ENCODE results near the gene DCUN1D3. TPM values are rescaled to one million over a fixed set of nuclear protein-coding genes. Genes with fewer than 3 reads are reported as not detected.

The DCUN1D3 gene
- total RNA-seq, 1 donor, result 30.2 TPM

DNA sequence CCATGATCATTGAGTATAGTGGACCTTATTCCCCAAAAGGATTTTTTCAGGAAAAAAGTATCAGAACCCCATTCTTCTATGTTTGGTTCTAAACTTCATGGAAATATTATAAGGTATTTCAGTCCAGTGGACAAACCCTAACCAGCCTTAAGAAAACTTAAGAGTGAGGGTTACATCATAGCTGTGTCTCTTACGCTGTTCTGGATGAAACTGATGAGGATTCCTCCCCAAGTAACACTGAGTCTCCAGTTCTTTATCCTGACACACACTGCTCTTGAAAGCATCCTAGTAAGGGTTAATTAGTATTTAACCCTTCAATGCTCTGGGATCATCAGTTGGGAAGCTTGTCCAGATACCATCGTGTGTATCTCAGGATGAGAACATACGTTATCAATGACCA, 5.4 kb upstream of the DCUN1D3 start:
- DNase-seq (ENCODE audit: low read depth), result peak; percentile 56
- no peak overlapping the region for H3K4me3 ChIP-seq (ENCODE audit: low read depth, low read length)
- TF ChIP-seq, protein P1, sequence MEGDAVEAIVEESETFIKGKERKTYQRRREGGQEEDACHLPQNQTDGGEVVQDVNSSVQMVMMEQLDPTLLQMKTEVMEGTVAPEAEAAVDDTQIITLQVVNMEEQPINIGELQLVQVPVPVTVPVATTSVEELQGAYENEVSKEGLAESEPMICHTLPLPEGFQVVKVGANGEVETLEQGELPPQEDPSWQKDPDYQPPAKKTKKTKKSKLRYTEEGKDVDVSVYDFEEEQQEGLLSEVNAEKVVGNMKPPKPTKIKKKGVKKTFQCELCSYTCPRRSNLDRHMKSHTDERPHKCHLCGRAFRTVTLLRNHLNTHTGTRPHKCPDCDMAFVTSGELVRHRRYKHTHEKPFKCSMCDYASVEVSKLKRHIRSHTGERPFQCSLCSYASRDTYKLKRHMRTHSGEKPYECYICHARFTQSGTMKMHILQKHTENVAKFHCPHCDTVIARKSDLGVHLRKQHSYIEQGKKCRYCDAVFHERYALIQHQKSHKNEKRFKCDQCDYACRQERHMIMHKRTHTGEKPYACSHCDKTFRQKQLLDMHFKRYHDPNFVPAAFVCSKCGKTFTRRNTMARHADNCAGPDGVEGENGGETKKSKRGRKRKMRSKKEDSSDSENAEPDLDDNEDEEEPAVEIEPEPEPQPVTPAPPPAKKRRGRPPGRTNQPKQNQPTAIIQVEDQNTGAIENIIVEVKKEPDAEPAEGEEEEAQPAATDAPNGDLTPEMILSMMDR (IDR thresholded peaks at IDR 0.05; ENCODE audit: insufficient read depth, low read length), result no peak

DNA sequence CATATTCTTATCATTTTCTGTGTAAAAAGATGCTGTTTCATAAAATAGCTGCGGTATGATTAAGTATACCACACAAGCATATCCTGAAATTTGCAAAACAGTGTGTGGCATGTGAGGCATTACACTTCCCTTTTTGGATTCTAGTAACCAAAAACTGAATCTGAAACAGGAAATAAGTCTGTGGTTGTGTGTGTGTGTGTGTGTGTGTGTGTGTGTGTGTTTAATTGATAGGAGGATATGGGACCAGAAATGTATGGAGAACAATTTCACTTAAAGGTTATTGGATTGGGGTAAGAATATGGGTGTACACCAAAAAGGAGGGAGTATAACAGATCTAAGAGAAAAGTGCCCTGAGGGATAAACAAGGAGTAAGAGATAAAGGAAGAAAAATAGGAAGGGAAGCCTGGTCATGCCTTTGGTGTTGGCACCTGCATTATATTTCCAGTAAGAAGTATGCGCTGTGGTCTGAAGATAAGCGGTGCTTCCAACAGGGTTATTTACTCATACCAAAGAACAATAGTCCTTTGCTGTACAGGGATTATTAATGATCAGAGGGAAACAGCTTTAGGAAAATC, 4.4 kb upstream of the DCUN1D3 start:
- no peak overlapping the region for H3K4me3 ChIP-seq (ENCODE audit: low read depth, low read length)
- TF ChIP-seq, protein P1 (IDR thresholded peaks at IDR 0.05; ENCODE audit: insufficient read depth, low read length), result no peak
- peak; percentile 96 for DNase-seq (ENCODE audit: low read depth)

DNA sequence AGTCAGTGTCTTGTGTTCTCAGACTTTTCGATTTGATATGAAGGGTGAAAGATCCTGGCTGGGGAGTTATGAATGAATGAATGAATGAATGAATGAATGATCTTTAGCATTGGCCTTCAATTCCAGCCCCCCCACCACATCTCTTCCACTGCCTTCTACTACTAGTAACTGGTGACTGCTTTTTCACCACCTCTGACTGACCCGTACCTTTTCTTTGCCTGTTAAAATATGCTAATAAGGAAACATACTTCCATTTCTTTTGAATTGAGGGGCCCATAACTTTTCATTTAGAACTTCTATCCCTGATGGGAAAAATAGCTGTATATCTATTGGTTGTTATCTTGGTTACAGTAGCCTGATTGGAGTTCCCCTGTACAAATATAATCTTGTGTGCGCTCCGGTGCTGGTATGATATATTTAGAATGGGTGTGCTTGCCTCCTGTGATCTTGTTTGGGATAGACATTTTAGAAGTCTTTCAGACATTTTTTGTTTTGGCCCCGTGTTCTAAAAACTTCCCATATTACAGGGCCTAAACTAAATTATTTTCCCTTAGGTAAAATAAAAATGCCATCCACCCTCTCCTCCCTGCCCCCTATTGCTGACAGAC, 3.8 kb upstream of the DCUN1D3 start:
- H3K4me3 ChIP-seq (ENCODE audit: low read depth, low read length), result no peak overlapping the region
- DNase-seq (ENCODE audit: low read depth), result no peak
- TF ChIP-seq, protein P1 (IDR thresholded peaks at IDR 0.05; ENCODE audit: insufficient read depth, low read length), result no peak

DNA sequence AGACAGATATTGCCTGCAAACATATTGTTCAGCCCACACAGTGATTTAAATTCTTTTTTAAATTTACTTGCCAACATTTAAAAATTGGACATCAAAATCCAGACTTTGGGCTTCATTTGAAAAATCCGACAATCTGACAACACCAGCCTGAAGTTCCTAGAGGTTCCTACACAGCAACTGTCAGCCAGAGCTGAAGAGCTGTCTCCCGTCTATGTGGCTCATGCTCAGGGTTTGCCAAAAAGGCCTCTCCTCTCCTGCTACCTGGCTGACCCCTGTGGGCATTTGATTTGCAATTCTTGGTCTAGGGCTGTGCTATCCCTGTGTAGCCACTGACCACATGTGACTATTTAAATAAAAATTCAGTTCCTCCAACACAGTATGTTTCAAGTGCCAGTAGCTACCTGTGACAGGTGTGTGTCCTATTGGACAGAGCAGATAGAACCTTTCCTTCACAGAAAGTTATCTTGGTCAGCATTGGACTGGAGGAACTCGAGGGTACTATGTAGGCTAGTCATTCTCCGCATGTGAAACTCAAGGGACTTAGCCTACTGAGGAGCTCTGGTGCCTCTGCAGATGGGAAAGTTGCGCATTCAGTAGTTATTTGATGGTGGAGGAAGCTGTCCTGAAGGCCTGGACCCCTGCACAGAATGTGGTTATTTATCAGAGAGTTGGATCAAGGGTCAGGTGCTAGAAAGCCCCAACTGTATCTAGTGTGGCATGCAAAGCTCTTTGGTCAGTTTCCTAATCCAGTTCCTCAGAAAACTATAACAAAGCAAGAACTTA, 3.1 kb upstream of the DCUN1D3 start:
- DNase-seq (ENCODE audit: low read depth), result no peak
- no peak overlapping the region for H3K4me3 ChIP-seq (ENCODE audit: low read depth, low read length)
- TF ChIP-seq, protein P1 (IDR thresholded peaks at IDR 0.05; ENCODE audit: insufficient read depth, low read length), result no peak

DNA sequence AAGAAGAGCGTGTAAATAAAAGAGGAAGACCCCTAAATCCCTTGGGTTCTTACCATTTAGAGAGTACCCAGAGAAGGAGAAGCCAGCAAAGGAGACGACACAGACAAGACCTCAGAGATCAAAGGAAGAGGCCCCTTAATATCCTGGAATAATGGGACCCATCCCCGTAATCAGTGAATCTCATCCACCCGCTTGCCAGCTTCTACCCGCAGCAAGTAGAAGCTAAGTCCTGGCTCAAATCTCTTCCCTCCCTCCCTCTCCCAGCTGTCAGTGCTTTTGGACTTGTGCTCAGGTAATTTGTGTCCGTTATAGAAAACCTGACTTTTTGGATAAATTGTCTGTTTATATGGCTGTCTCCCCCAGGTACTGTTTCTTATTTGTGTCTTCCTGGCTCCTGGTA, 2.3 kb upstream of the DCUN1D3 start:
- no peak overlapping the region for H3K4me3 ChIP-seq (ENCODE audit: low read depth, low read length)
- DNase-seq (ENCODE audit: low read depth), result no peak
- TF ChIP-seq, protein P1 (IDR thresholded peaks at IDR 0.05; ENCODE audit: insufficient read depth, low read length), result no peak

DNA sequence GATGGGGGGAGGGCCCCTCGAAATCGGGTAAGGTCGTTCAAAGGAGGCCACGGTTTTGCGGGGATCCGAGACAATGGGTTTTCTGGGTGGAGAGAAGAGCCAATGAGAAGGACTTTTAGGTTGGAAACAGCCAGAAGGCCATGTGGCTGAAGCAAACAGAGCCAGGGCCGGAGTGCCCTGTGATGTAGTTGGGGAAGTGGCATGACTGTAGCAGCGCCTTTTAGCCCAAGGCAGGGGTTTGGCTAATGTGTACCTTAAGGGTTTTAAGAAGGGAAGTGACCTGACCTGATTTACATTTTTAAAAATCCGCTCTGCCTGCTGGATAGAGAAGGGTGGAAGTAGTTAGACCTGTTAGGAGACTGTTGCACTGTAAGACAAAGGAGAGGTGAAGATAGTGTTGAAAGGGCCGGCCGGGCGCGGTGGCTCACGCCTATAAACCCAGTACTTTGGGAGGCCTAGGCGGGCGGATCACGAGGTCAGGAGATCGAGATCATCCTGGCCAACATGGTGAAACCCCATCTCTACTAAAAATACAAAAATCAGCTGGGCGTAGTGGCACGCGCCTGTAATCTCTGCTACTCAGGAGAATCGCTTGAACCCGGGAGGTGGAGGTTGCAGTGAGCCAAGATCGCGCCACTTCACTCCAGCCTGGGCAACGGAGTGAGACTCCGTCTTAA, 1.4 kb upstream of the DCUN1D3 start:
- peak overlapping the region; percentile 97 for H3K4me3 ChIP-seq (ENCODE audit: low read depth, low read length)
- TF ChIP-seq, protein P1 (IDR thresholded peaks at IDR 0.05; ENCODE audit: insufficient read depth, low read length), result no peak
- DNase-seq (ENCODE audit: low read depth), result peak; percentile 64
